CD14-positive monocyte (primary cell): ENCODE results near the gene BTBD6. TPM values are rescaled to one million over a fixed set of nuclear protein-coding genes. Genes with fewer than 3 reads are reported as not detected.

Experiments used
- DNase-seq, 3 donors: peaks; one replicate each; pipeline ENCODE4 v3.0.0-alpha.2; 2011 to 2022
- H2AFZ ChIP-seq: 2 replicates; pipeline ENCODE4 v1.6.0; 2012; ENCODE audit warnings: mild to moderate bottlenecking, low read depth, low read length, inconsistent platforms; ENCODE audit not compliant: insufficient read depth, poor library complexity, severe bottlenecking
- H3K27ac ChIP-seq, 2 donors: 1 replicate in 1 of 2; 2 replicates in 1 of 2; pipeline ENCODE4 v1.5.1; 2012 to 2013; ENCODE audit warnings: low read length in 2 of 2, control low read depth in 1 of 2, inconsistent platforms in 1 of 2, low read depth in 1 of 2, mild to moderate bottlenecking in 1 of 2
- H3K27me3 ChIP-seq, 2 donors: one replicate each; pipeline versions ENCODE4 v1.6.0 to v1.6.1; 2011 to 2013; ENCODE audit warnings: low read length in 2 of 2; ENCODE audit not compliant: control insufficient read depth in 2 of 2, insufficient read depth in 2 of 2
- H3K36me3 ChIP-seq, 2 donors: replicated peaks in 1 of 2; 1 replicate in 1 of 2; 2 replicates in 1 of 2; pipeline versions ENCODE4 v1.5.1 to v1.6.1; 2012 to 2013; ENCODE audit warnings: low read length in 2 of 2, control low read depth in 1 of 2, inconsistent platforms in 1 of 2, mild to moderate bottlenecking in 1 of 2; ENCODE audit not compliant: insufficient read depth in 2 of 2, control insufficient read depth in 1 of 2
- H3K4me1 ChIP-seq, 2 donors: 1 replicate in 1 of 2; 2 replicates in 1 of 2; pipeline versions ENCODE4 v1.5.1 to v1.6.1; 2012 to 2013; ENCODE audit warnings: low read length in 2 of 2, control low read depth in 1 of 2, inconsistent platforms in 1 of 2, mild to moderate bottlenecking in 1 of 2, moderate library complexity in 1 of 2; ENCODE audit not compliant: insufficient read depth in 2 of 2, control insufficient read depth in 1 of 2
- H3K4me2 ChIP-seq: replicated peaks from 2 replicates; pipeline ENCODE3; 2012; ENCODE audit warnings: low read length, moderate library complexity, mild to moderate bottlenecking; ENCODE audit not compliant: poor library complexity, severe bottlenecking; ENCODE audit errors: extremely low read depth
- H3K4me3 ChIP-seq, 3 experiments: fragments of 200-600 bp in 1 of 3; sonication (generic) in 1 of 3; replicated peaks in 1 of 3; 1 replicate in 2 of 3; 2 replicates in 1 of 3; pipeline ENCODE4 v1.5.1; 2011 to 2013; ENCODE audit warnings: low read length in 3 of 3, mild to moderate bottlenecking in 3 of 3, control low read depth in 2 of 3, low read depth in 2 of 3, inconsistent platforms in 1 of 3, moderate library complexity in 1 of 3
- H3K79me2 ChIP-seq: 2 replicates; pipeline ENCODE4 v1.6.0; 2012; ENCODE audit warnings: mild to moderate bottlenecking, control low read depth, inconsistent platforms, low read length, moderate library complexity; ENCODE audit not compliant: insufficient read depth
- H3K9ac ChIP-seq: 2 replicates; pipeline ENCODE4 v1.6.0; 2017; ENCODE audit warnings: low read length, mild to moderate bottlenecking; ENCODE audit not compliant: insufficient read depth, poor library complexity, severe bottlenecking
- H3K9me3 ChIP-seq, 2 donors: replicated peaks in 1 of 2; 1 replicate in 1 of 2; 2 replicates in 1 of 2; pipeline versions ENCODE4 v1.5.1 to v1.6.1; 2012 to 2013; ENCODE audit warnings: low read length in 2 of 2, control low read depth in 1 of 2; ENCODE audit not compliant: control insufficient read depth in 1 of 2, insufficient read depth in 1 of 2
- H4K20me1 ChIP-seq: 2 replicates; pipeline ENCODE4 v1.6.0; 2012; ENCODE audit warnings: mild to moderate bottlenecking, low read length, control low read depth, moderate library complexity; ENCODE audit not compliant: insufficient read depth
- H3K27ac Mint-ChIP-seq, 7 donors: one replicate each; pipeline ENCODE4 v1.8.0; 2020; ENCODE audit warnings: mild to moderate bottlenecking in 7 of 7, mixed read lengths in 7 of 7, moderate library complexity in 6 of 7, inconsistent platforms in 2 of 7
- H3K27me3 Mint-ChIP-seq, 3 donors: one replicate each; pipeline ENCODE4 v1.8.0; 2021 to 2022; ENCODE audit warnings: low read depth in 3 of 3, mild to moderate bottlenecking in 3 of 3, mixed read lengths in 3 of 3, moderate library complexity in 3 of 3, inconsistent platforms in 1 of 3
- H3K36me3 Mint-ChIP-seq, 2 donors: one replicate each; pipeline ENCODE4 v1.8.0; 2020; ENCODE audit warnings: mixed read lengths in 2 of 2, inconsistent platforms in 1 of 2, mild to moderate bottlenecking in 1 of 2
- H3K4me1 Mint-ChIP-seq: one replicate; pipeline ENCODE4 v1.8.0; 2020; ENCODE audit warnings: mild to moderate bottlenecking, mixed read lengths
- H3K4me3 Mint-ChIP-seq, 2 donors: one replicate each; pipeline ENCODE4 v1.8.0; 2020; ENCODE audit warnings: mild to moderate bottlenecking in 2 of 2, mixed read lengths in 2 of 2, moderate library complexity in 1 of 2
- H3K9me3 Mint-ChIP-seq, 7 donors: one replicate each; pipeline ENCODE4 v1.8.0; 2020 to 2022; ENCODE audit warnings: mixed read lengths in 7 of 7, mild to moderate bottlenecking in 6 of 7, moderate library complexity in 6 of 7, inconsistent platforms in 2 of 7
- CTCF ChIP-seq: fragments of 200-600 bp; IDR thresholded peaks from one replicate; pipeline ENCODE4 v1.8.0; 2022; ENCODE audit warnings: antibody characterized with exemption, mild to moderate bottlenecking
- WGBS: methylation state at CpG from one replicate; pipeline ENCODE4 v1.1.5; 2013; ENCODE audit warnings: missing lambda C conversion rate; ENCODE audit not compliant: insufficient coverage; 5-methylcytosine and 5-hydroxymethylcytosine counted together
- intact Hi-C, 2 donors: fragments of 100-400 bp; cut with micrococcal nuclease; formaldehyde crosslinking; loops; one replicate each; pipeline versions ENCODE4 v1.15.0 to v1.15.1; 2023
- polyA plus RNA-seq, 3 donors: library from polyadenylated mRNA; depleted of rRNA in 1 of 3; unstranded in 2 of 3; stranded (reverse) in 1 of 3; fragments of 300-500 nt in 2 of 3; fragments of >200 nt in 1 of 3; fragmentation: Illumina TruSeq in 2 of 3; gene quantifications; 1 replicate in 2 of 3; 2 replicates in 1 of 3; pipeline ENCODE4 v1.2.3, GENCODE V29; 2012 to 2021

BTBD6 gene
- polyA plus RNA-seq, 3 donors: 1.3 to 24.4 (median 6.3) TPM

- peaks cover 0 to 3% (median 0%) of the 10 kb centered on the region in 7 donors for H3K9me3 Mint-ChIP-seq
- no peaks in the 10 kb centered on the region for H3K27me3 ChIP-seq
- H3K9ac ChIP-seq: no peak overlapping the region
- no peak overlapping the region for H3K27ac Mint-ChIP-seq
- H3K27ac ChIP-seq: no peak overlapping the region
- TF ChIP-seq CTCF: no peak
- no peak for DNase-seq
- no peaks in the 10 kb centered on the region for H3K4me1 Mint-ChIP-seq
- H3K9me3 ChIP-seq: peaks cover 0 to 3% of the 10 kb centered on the region in 2 donors
- H3K36me3 Mint-ChIP-seq: peaks cover 23 to 52% of the 10 kb centered on the region in 2 donors
- H3K4me2 ChIP-seq: no peak overlapping the region
- H3K4me3 ChIP-seq: no peak overlapping the region
- peaks cover 0 to 1% (median 0%) of the 10 kb centered on the region in 3 donors for H3K27me3 Mint-ChIP-seq
- H3K79me2 ChIP-seq: no peaks in the 10 kb centered on the region
- no peak overlapping the region for H3K4me3 Mint-ChIP-seq
- WGBS: 80% methylated on average over 9 of the region's 9 CpGs
- H3K4me1 ChIP-seq: no peaks in the 10 kb centered on the region
- no peak overlapping the region for H2AFZ ChIP-seq
- H4K20me1 ChIP-seq: peaks cover 3% of the 10 kb centered on the region
- H3K36me3 ChIP-seq: peaks cover 45 to 67% of the 10 kb centered on the region in 2 donors
- intact Hi-C loops: no loop called here
Observed at GRCh38 chr14:105211758-105212089, 36.6 kb upstream of the BTBD6 start.

- WGBS: 96% methylated on average over 15 of the region's 18 CpGs
- no peak overlapping the region for H3K9ac ChIP-seq
- H3K9me3 ChIP-seq: peaks cover 0 to 3% of the 10 kb centered on the region in 2 donors
- H3K4me1 ChIP-seq: no peaks in the 10 kb centered on the region
- no peak overlapping the region for H3K4me2 ChIP-seq
- Mint-ChIP-seq H3K36me3 (peaks cover 31 to 62% of the 10 kb centered on the region in 2 donors), H3K4me3 (no peak overlapping the region), H3K4me1 (no peaks in the 10 kb centered on the region), H3K27me3 (peaks cover 0 to 2% (median 0%) of the 10 kb centered on the region in 3 donors), H3K27ac (peak overlapping the region in 2 of 7 donors; percentile 6 to 50), H3K9me3 (peaks cover 0 to 6% (median 2%) of the 10 kb centered on the region in 7 donors)
- H3K79me2 ChIP-seq: no peaks in the 10 kb centered on the region
- H3K4me3 ChIP-seq: no peak overlapping the region
- TF ChIP-seq CTCF: no peak
- DNase-seq: no peak
- H4K20me1 ChIP-seq: peaks cover 3% of the 10 kb centered on the region
- no peak overlapping the region for H2AFZ ChIP-seq
- H3K36me3 ChIP-seq: peaks cover 55 to 77% of the 10 kb centered on the region in 2 donors
- no peak overlapping the region for H3K27ac ChIP-seq
- intact Hi-C loops: no loop called here
- H3K27me3 ChIP-seq: no peaks in the 10 kb centered on the region
Observed at GRCh38 chr14:105212541-105213300, 35.6 kb upstream of the BTBD6 start.
